NCI-H510A (cell line): Measurements from ENCODE around the gene EOMES.

Experiments used
- DNase-seq: peaks from one replicate; lab custom pipeline; 2025; lab: John Stamatoyannopoulos, UW

EOMES gene

GRCh38 chr3:27680517-27681246 is 41.4 kb downstream of the EOMES start:
- no peak for DNase-seq

GRCh38 chr3:27679691-27680090 is 42.4 kb downstream of the EOMES start:
- no peak for DNase-seq

- no peak for DNase-seq
These were observed 43.9 kb downstream of the EOMES start for GRCh38 chr3:27678234-27678633.

- no peak for DNase-seq
These were observed 44.6 kb downstream of the EOMES start for GRCh38 chr3:27677565-27677964.

GRCh38 chr3:27675287-27675686 is 46.8 kb downstream of the EOMES start:
- no peak for DNase-seq

- DNase-seq: no peak
These were observed 48.4 kb downstream of the EOMES start for GRCh38 chr3:27673701-27674100.

GRCh38 chr3:27671101-27671500 is 51.0 kb downstream of the EOMES start:
- no peak for DNase-seq

- no peak for DNase-seq
These were observed 51.5 kb downstream of the EOMES start for GRCh38 chr3:27670619-27671018.

- no peak for DNase-seq
These were observed 52.5 kb downstream of the EOMES start for GRCh38 chr3:27669591-27669990.

GRCh38 chr3:27667751-27668150 is 54.4 kb downstream of the EOMES start:
- no peak for DNase-seq

- no peak for DNase-seq
These were observed 55.4 kb downstream of the EOMES start for GRCh38 chr3:27666708-27667107.

- DNase-seq: no peak
These were observed 55.9 kb downstream of the EOMES start for GRCh38 chr3:27666272-27666671.
